Endodermal cell (in vitro differentiated cells): ENCODE results near the gene TUBGCP6. TPM values are rescaled to one million over a fixed set of nuclear protein-coding genes. Genes with fewer than 3 reads are reported as not detected.

Experiments
- DNase-seq: peaks from one replicate; pipeline ENCODE4 v3.0.0-alpha.2; 2017
- H3K27ac ChIP-seq: 2 replicates; pipeline ENCODE4 v1.5.1; 2013; ENCODE audit warnings: mild to moderate bottlenecking, low read depth, low read length, moderate library complexity
- H3K27me3 ChIP-seq: 2 replicates; pipeline ENCODE4 v1.6.1; 2013; ENCODE audit warnings: mild to moderate bottlenecking, low read length, moderate library complexity; ENCODE audit not compliant: insufficient read depth, control insufficient read depth, poor library complexity, severe bottlenecking
- H3K36me3 ChIP-seq: 2 replicates; pipeline ENCODE4 v1.7.0; 2013; ENCODE audit warnings: mild to moderate bottlenecking, low read length, moderate library complexity; ENCODE audit not compliant: control insufficient read depth, insufficient read depth
- H3K4me1 ChIP-seq: one replicate; pipeline ENCODE4 v1.7.0; 2013; ENCODE audit warnings: low read length; ENCODE audit not compliant: control insufficient read depth, insufficient read depth
- H3K4me3 ChIP-seq: 2 replicates; pipeline ENCODE4 v1.5.1; 2013; ENCODE audit warnings: mild to moderate bottlenecking, low read length, moderate library complexity
- H3K9ac ChIP-seq: 2 replicates; pipeline ENCODE4 v1.6.1; 2013; ENCODE audit warnings: mild to moderate bottlenecking, low read length, moderate library complexity; ENCODE audit not compliant: poor library complexity, severe bottlenecking; ENCODE audit errors: extremely low read depth
- H3K9me3 ChIP-seq: 2 replicates; pipeline ENCODE4 v1.6.1; 2013; ENCODE audit warnings: mild to moderate bottlenecking, low read length, moderate library complexity; ENCODE audit not compliant: control insufficient read depth
- H3K27ac Mint-ChIP-seq: 2 replicates; pipeline ENCODE4 v1.8.0; 2020; ENCODE audit warnings: mixed read lengths
- H3K27me3 Mint-ChIP-seq: 2 replicates; pipeline ENCODE4 v1.8.0; 2021; ENCODE audit warnings: mild to moderate bottlenecking, mixed read lengths; ENCODE audit not compliant: insufficient read depth
- H3K36me3 Mint-ChIP-seq: 2 replicates; pipeline ENCODE4 v1.8.0; 2020; ENCODE audit warnings: low read depth, mixed read lengths
- H3K4me1 Mint-ChIP-seq: 2 replicates; pipeline ENCODE4 v1.8.0; 2020; ENCODE audit warnings: mixed read lengths
- H3K4me3 Mint-ChIP-seq: 2 replicates; pipeline ENCODE4 v1.8.0; 2020; ENCODE audit warnings: mild to moderate bottlenecking, moderate library complexity, mixed read lengths
- H3K9me3 Mint-ChIP-seq: 2 replicates; pipeline ENCODE4 v1.8.0; 2020; ENCODE audit warnings: mild to moderate bottlenecking, mixed read lengths
- CTCF ChIP-seq: fragments of 200-600 bp; sonication (generic); conservative IDR thresholded peaks from 2 replicates; pipeline ENCODE4 v1.5.0; 2021; ENCODE audit warnings: antibody characterized with exemption, mild to moderate bottlenecking
- WGBS, 2 experiments: methylation state at CpG; one replicate each; pipeline versions ENCODE4 v1.1.5 to v1.1.7; 2013; ENCODE audit warnings: missing lambda C conversion rate in 2 of 2, mixed read lengths in 1 of 2; ENCODE audit not compliant: insufficient coverage in 1 of 2, insufficient read length in 1 of 2; 5-methylcytosine and 5-hydroxymethylcytosine counted together
- total RNA-seq, 2 donors: library from RNA; stranded (reverse); fragmentation: NEBNext Ultra II Directional in 1 of 2; extraction: Animal tissue kit (Norgen Biotek cat#: 25700) in 1 of 2; gene quantifications; 2 replicates in 1 of 2; 3 replicates in 1 of 2; pipeline ENCODE4 v1.2.1, GENCODE V29; 2021

The TUBGCP6 gene
- total RNA-seq, 2 donors from 2014 or later, result 43.7 to 46.0 TPM

GRCh38 chr22:50268655-50269113, 23.9 kb upstream of the TUBGCP6 start:
- Histone ChIP-seq H3K9ac (no peak overlapping the region), H3K27ac (no peak overlapping the region), H3K4me3 (no peak overlapping the region), H3K27me3 (peaks cover 44% of the 10 kb centered on the region), H3K36me3 (no peaks in the 10 kb centered on the region), H3K4me1 (peaks cover 5% of the 10 kb centered on the region), H3K9me3 (no peaks in the 10 kb centered on the region)
- Mint-ChIP-seq H3K4me3 (no peak overlapping the region), H3K27ac (no peak overlapping the region), H3K9me3 (no peaks in the 10 kb centered on the region), H3K27me3 (peaks cover 73% of the 10 kb centered on the region), H3K36me3 (no peaks in the 10 kb centered on the region), H3K4me1 (no peaks in the 10 kb centered on the region)
- DNase-seq, result no peak
- WGBS, 2 experiments, result 90 to 91% methylated on average over 6 to 9 of the region's 9 CpGs
- TF ChIP-seq CTCF, result no peak

GRCh38 chr22:50267591-50268390, 23.0 kb upstream of the TUBGCP6 start:
- peak; percentile 84 for DNase-seq
- no peaks in the 10 kb centered on the region for H3K36me3 ChIP-seq
- peaks cover 5% of the 10 kb centered on the region for H3K4me1 ChIP-seq
- no peak overlapping the region for H3K4me3 ChIP-seq
- no peaks in the 10 kb centered on the region for H3K9me3 ChIP-seq
- H3K27ac ChIP-seq, result no peak overlapping the region
- no peaks in the 10 kb centered on the region for H3K36me3 Mint-ChIP-seq
- no peaks in the 10 kb centered on the region for H3K9me3 Mint-ChIP-seq
- no peaks in the 10 kb centered on the region for H3K4me1 Mint-ChIP-seq
- peaks cover 72% of the 10 kb centered on the region for H3K27me3 Mint-ChIP-seq
- H3K4me3 Mint-ChIP-seq, result no peak overlapping the region
- H3K27ac Mint-ChIP-seq, result no peak overlapping the region
- TF ChIP-seq CTCF, result peak; percentile 53
- H3K27me3 ChIP-seq, result peaks cover 44% of the 10 kb centered on the region
- 53 to 58% methylated on average over 37 to 71 of the region's 75 CpGs for WGBS, 2 experiments
- H3K9ac ChIP-seq, result no peak overlapping the region

- H3K36me3 Mint-ChIP-seq, result no peaks in the 10 kb centered on the region
- H3K4me3 Mint-ChIP-seq, result no peak overlapping the region
- H3K27ac Mint-ChIP-seq, result no peak overlapping the region
- H3K9me3 Mint-ChIP-seq, result no peaks in the 10 kb centered on the region
- peaks cover 71% of the 10 kb centered on the region for H3K27me3 Mint-ChIP-seq
- DNase-seq, result no peak
- Histone ChIP-seq H3K36me3 (no peaks in the 10 kb centered on the region), H3K4me3 (no peak overlapping the region), H3K9ac (no peak overlapping the region), H3K9me3 (no peaks in the 10 kb centered on the region), H3K27me3 (peaks cover 44% of the 10 kb centered on the region), H3K27ac (no peak overlapping the region), H3K4me1 (peaks cover 5% of the 10 kb centered on the region)
- TF ChIP-seq CTCF, result no peak
- peaks cover 5% of the 10 kb centered on the region for H3K4me1 Mint-ChIP-seq
- WGBS, 2 experiments, result 87 to 91% methylated on average over 24 to 37 of the region's 37 CpGs
Measured at GRCh38 chr22:50266994-50267393, 22.2 kb upstream of the TUBGCP6 start.
